Adipose tissue (tissue), 3 donors: ENCODE measurements around the gene ZNF362. TPM values are rescaled to one million over a fixed set of nuclear protein-coding genes. Genes with fewer than 3 reads are reported as not detected.
"Not testable (repeated sequence)": the region's sequence is repeated elsewhere in the genome, so short reads cannot be mapped to it uniquely, and the experiment has no call there.

ENCODE experiments used
- H3K27ac ChIP-seq: one replicate; pipeline ENCODE4 v1.5.1; 2013; ENCODE audit warnings: low read depth, low read length
- WGBS, 3 donors: extraction: QIAGEN DNeasy Blood & Tissue Kit; methylation state at CpG; one replicate each; pipeline ENCODE4 v1.1.7; 2013; 5-methylcytosine and 5-hydroxymethylcytosine counted together
- polyA plus RNA-seq, 3 donors: library from polyadenylated mRNA; stranded (reverse); fragments of 200-250 nt; gene quantifications; one replicate each; pipeline ENCODE4 v1.2.3, GENCODE V29; 2013
- donor health status: healthy with polysubstance abuse.
- donor health status: Bipolar disorder and iron deficiency.
- donor health status: healthy.

ZNF362 gene
- polyA plus RNA-seq, 3 donors = 7.8 to 17.8 (median 14.4) TPM

DNA sequence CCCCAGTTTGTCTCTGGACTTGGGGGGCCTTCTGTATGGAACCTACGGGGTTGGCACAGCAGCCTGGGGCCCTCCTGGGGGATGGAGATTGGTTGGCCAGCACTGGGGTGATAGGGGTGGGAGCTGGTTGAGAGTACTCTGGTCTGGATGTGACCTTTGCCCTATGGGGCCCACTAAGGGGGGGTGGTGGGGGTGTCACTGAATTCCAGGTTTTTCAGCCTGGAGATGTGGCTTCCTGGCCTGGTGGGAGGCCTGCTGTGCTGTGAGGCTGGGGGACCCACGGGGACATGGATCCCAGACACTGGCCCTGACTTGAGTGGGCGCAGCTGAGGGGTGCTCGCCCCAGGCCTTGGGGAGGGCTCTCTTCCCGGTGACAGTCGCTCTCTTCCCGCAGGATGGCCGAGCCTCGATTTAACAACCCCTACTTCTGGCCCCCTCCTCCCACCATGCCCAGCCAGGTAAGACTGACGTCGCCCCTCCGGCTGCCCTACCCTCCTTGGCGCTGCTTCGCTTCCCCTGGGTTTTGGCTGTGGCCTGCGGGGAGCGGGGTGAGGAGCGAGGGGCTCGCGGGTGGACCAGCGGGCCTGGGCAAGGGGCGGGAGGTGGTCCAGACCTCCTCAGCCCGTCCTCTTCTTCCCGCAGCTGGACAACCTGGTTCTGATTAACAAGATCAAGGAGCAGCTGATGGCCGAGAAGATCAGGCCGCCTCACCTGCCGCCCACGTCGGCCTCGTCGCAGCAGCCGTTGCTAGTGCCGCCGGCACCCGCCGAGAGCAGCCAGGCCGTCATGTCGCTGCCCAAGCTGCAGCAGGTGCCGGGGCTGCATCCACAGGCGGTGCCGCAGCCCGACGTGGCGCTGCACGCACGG, 19.6 kb downstream of the ZNF362 start:
- 95 to 97% (median 96%) methylated on average over 43 to 45 of the region's 45 CpGs for WGBS, 3 donors
- no peak overlapping the region for H3K27ac ChIP-seq

- 83 to 88% (median 84%) methylated on average over 24 to 30 of the region's 30 CpGs for WGBS, 3 donors
- H3K27ac ChIP-seq = no peak overlapping the region
These were observed 20.4 kb downstream of the ZNF362 start for GRCh38 chr1:33276573-33277298.

- 93 to 94% (median 93%) methylated on average over 11 of the region's 11 CpGs for WGBS, 3 donors
These were observed 21.3 kb downstream of the ZNF362 start for GRCh38 chr1:33277488-33278084.

DNA sequence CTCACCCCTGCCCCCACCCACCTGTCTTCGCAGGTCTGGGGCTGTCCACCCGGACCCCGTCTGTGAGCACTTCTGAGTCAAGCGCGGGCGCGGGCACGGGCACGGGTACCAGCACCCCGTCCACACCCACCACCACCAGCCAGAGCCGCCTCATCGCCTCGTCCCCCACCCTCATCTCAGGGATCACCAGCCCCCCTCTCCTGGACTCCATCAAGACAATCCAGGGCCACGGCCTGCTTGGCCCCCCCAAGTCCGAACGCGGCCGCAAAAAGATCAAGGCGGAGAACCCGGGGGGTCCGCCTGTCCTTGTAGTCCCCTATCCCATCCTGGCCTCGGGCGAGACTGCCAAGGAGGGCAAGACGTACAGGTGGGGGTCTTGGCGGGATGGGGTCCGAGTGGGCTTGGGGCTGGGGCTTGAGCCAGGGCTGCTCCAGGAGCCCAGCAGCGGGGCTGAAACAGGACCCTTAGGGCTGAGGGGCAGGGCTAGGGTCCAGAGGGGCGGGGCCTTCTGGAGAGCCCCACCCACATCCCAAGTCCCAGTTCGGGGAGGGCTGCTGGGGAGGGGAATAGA, 23.9 kb downstream of the ZNF362 start:
- WGBS, 3 donors = 93 to 98% (median 96%) methylated on average over 28 to 29 of the region's 29 CpGs

More at GRCh38 chr1:33277488-33278084, 21.3 kb downstream of the ZNF362 start:
- no peak overlapping the region for H3K27ac ChIP-seq

DNA sequence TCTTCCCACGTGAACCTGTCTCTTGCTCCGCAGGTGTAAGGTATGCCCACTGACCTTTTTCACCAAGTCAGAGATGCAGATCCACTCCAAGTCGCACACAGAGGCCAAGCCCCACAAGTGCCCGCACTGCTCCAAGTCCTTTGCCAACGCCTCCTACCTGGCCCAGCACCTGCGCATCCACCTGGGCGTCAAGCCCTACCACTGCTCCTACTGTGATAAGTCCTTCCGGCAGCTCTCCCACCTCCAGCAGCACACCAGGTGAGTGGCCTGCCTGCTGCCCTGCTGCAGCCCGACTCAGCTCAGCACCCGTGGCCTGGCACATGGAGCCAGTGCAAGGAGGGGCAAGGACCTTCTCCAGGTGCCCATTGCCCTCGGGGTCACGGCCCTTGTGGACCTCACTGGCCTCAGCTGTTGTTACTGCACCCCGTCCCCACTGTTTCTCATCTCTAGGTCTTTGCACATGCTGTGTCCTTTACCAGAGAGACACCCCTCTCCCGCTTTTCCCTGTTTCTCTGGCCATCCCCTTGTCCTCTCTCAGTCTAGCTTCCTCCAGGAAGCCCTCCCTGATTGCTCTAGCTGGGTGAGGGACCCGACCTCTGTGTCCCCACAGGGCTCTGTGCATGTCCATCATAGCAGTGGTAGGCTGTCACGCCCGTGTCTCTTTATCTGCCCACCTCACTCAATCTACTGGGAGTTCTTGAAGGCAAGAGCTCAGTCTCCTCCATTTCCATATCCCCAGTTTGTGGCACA, 25.4 kb downstream of the ZNF362 start:
- H3K27ac ChIP-seq = no peak overlapping the region
- WGBS, 3 donors = 94 to 97% (median 95%) methylated on average over 17 of the region's 17 CpGs

More for the DNA sequence above, 23.9 kb downstream of the ZNF362 start:
- no peak overlapping the region for H3K27ac ChIP-seq

GRCh38 chr1:33282791-33283190, 26.5 kb downstream of the ZNF362 start:
- 87 to 91% (median 87%) methylated on average over 3 of the region's 3 CpGs for WGBS, 3 donors
- no peak overlapping the region for H3K27ac ChIP-seq

DNA sequence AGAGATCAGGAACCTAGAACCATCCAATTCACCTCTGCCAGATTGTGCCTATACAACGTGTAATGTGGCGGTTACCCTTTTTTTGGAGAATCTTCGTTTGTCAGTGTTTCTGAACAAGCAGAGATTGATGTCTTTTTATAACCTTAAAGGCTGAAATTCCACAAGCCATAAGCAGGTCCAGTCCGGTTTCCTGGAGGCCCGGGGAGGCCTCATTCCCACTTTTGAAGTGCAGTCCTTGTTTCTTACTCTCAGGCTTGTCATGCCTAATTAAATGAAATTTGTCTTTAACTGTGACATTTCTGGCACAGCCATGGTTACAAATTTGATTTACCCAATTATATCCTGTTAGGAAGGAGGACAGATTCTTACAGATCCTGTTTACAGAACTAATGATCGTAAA, 27.8 kb downstream of the ZNF362 start:
- no peak overlapping the region for H3K27ac ChIP-seq
- 70 to 83% (median 83%) methylated on average over 6 of the region's 6 CpGs for WGBS, 3 donors

DNA sequence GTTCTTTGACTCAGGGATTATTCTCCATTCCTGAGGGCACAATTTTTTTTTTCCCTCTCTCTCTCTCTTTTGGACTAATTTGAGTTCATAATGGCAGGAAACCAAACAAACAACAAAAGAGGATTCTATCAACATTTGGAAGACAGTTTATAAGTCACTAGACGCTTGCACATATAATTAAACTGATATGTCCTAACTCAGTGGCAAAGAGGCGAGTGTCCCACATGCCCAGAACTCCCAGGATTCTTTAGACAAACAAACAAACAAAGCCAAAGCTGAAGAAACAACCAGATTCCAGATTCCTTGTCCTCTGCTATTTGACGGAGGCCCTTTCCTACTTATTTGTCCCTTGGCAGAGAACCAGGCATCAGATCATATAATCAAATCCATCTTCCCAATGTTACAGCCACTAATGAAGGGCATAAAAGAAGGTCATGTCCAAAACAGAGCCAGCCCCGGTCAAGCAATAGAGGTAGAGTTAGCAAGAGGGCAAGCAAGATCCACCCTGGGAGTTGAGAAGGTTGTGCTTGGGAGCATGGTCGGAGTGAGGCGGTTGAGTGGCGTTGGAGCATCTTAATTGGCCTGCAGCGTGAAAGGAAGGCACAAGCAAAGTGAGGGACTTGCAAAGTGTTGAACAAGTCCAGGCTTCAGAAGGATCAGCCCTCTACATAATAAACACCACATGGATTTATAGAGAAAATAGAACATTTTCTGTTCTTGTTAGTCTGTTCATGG, 30.3 kb downstream of the ZNF362 start:
- WGBS, 3 donors = 83 to 84% (median 84%) methylated on average over 8 of the region's 8 CpGs
- no peak overlapping the region for H3K27ac ChIP-seq

GRCh38 chr1:33287317-33287716, 31.0 kb downstream of the ZNF362 start:
- no peak overlapping the region for H3K27ac ChIP-seq
- WGBS, 3 donors = 82 to 86% (median 84%) methylated on average over 2 of the region's 2 CpGs

- H3K27ac ChIP-seq = no peak overlapping the region
- WGBS, 3 donors = 87 to 92% (median 88%) methylated on average over 16 of the region's 16 CpGs
These were observed 32.9 kb downstream of the ZNF362 start for GRCh38 chr1:33288976-33289857.

DNA sequence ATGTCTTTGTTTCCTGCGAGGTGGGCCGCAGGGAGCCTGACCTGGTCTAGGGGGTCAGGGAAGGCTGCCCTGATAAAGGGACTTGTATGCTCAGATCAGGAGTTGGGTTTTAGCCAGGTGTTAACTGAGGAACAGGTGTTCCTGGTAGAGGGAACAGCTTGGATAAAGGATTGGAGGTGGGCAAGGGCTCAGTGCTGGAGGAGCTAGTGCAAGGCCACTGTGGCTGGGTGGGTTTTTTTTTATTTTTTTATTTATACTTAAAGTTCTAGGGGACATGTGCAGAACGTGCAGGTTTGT, 33.5 kb downstream of the ZNF362 start:
- no peak overlapping the region for H3K27ac ChIP-seq

GRCh38 chr1:33290615-33291014, 34.3 kb downstream of the ZNF362 start:
- WGBS, 3 donors = 68 to 86% (median 85%) methylated on average over 1 of the region's 2 CpGs
- not testable (repeated sequence) for H3K27ac ChIP-seq

More for the DNA sequence above, 33.5 kb downstream of the ZNF362 start:
- 88 to 98% (median 93%) methylated on average over 3 of the region's 3 CpGs for WGBS, 3 donors

GRCh38 chr1:33292726-33293340, 36.5 kb downstream of the ZNF362 start:
- no peak overlapping the region for H3K27ac ChIP-seq
- 71 to 75% (median 72%) methylated on average over 13 of the region's 13 CpGs for WGBS, 3 donors

DNA sequence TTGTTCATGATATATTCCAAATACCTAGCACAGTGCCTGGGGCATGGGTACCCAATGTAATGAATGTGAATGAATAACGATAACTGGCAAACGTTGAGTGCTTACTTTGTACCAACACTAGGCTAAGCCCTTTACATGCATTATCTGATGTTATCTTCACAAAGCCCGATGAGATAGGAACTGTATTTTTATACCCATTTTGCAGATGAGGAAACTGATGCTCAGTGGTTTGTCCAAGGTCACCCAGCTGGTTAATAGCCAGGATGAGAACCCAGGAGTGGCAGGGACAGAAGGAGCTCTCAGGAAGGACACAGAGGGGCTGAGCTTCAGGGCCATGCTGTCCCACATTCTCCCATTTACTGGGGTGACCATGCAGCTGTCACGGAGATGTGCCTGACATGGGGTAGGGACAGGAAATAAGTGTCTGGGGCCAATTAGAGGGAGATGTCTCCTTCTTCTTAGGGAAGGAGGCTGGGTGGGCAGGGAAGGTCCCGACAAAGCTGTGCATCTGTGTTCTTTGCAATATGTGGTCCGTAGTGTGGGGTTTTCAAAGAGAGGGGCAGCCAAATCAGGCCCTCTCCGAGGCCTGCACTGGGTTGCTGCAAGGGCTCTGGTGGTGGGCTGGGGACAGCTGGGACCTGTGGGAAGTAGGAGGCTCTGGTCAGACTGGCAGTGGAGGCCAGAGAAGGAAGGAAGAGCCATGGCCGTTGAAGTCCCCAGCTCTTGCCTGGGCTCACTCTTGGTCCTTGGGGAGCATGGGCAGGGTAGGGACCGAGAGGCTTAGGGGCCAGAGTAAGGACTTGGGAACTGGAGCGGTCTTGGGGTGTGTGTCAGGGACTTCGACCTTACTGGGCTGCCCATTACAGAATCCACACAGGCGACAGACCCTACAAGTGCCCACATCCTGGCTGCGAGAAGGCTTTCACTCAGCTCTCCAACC, 38.0 kb downstream of the ZNF362 start:
- 82 to 87% (median 86%) methylated on average over 13 of the region's 13 CpGs for WGBS, 3 donors
- H3K27ac ChIP-seq = no peak overlapping the region

DNA sequence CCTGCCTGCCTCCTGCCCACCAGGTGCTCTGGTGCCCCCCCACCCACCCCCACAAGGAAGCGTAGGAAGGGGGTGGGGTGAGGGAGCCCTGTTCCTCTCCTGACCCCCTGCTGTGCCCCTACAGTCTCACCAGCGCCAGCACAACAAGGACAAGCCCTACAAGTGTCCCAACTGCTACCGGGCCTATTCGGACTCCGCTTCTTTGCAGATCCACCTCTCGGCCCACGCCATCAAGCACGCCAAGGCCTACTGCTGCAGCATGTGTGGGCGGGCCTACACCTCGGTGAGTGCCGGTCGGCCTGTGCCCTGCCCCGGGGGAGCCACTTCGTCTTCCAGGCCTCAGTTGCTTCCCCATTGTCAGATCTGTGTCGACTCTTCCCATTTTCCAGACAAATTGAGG, 38.7 kb downstream of the ZNF362 start:
- no peak overlapping the region for H3K27ac ChIP-seq
- WGBS, 3 donors = 77 to 86% (median 80%) methylated on average over 15 of the region's 15 CpGs
